ENCODE measurements around the gene NT5DC1. TPM values are rescaled to one million over a fixed set of nuclear protein-coding genes. Genes with fewer than 3 reads are reported as not detected.

The NT5DC1 gene
- total and polyA plus RNA-seq, 10 of the 15 experiments (the other 5 are each of a cell fraction or from before 2014, with no cell fraction given): 40.8 to 140 (median 66.8) TPM

GRCh38 chr6:116100419-116101301 is at the start of gene NT5DC1 (continued):
- TF ChIP-seq E4F1 (IDR thresholded peaks at IDR 0.05; ENCODE audit: borderline replicate concordance, partially characterized antibody) (peak; percentile 13), ZSCAN29 (IDR thresholded peaks at IDR 0.05) (no peak), RELA (IDR thresholded peaks at IDR 0.05; ENCODE audit: borderline replicate concordance, partially characterized antibody) (peak; percentile 74), ZNF592 (IDR thresholded peaks at IDR 0.05) (peak; percentile 19; the same call in 1 of the 2 replicates), SMARCA5 (IDR thresholded peaks at IDR 0.05) (peak; percentile 84; the same call in 1 of the 2 replicates), SMAD5 (IDR thresholded peaks at IDR 0.05; ENCODE audit: low read depth) (peak; percentile 61; the same call in 1 of the 2 replicates), NR2C1 (IDR thresholded peaks at IDR 0.05) (peak; percentile 70), KLF5 (IDR thresholded peaks at IDR 0.05; ENCODE audit: partially characterized antibody) (peak; percentile 62), POLR2AphosphoS2 (IDR thresholded peaks at IDR 0.05; ENCODE audit: low read depth, low read length) (peak; percentile 51; the same call in 1 of the 2 replicates), ZBED1 (IDR thresholded peaks at IDR 0.05; ENCODE audit: borderline replicate concordance) (no peak), TCF3 (IDR thresholded peaks at IDR 0.05; ENCODE audit: borderline replicate concordance, insufficient read depth, low read depth, low read length) (0 out of 2 replicates have a peak, but pooled peaks have one; percentile 21), PKNOX1 (IDR thresholded peaks at IDR 0.05) (peak; percentile 74), KAT2A (conservative IDR thresholded peaks at IDR 0.05; ENCODE audit: control insufficient read depth, low read depth, low read length) (no peak), YY1 (IDR thresholded peaks at IDR 0.05; ENCODE audit: low read depth, low read length) (peak; percentile 92), POU2F2 (IDR thresholded peaks at IDR 0.05; ENCODE audit: borderline replicate concordance, low read depth, low read length) (no peak), CTCF (IDR thresholded peaks at IDR 0.05 in 2 of 3, conservative IDR thresholded peaks at IDR 0.05 in 1 of 3; ENCODE audit: control insufficient read depth in 2 of 3, extremely low read depth in 1 of 3, insufficient read depth in 1 of 3, low read depth in 3 of 3, low read length in 3 of 3) (peak in 2 of 3 experiments; percentile 46 to 48; a peak in 5 of 6 replicates), BACH1 (IDR thresholded peaks at IDR 0.05; ENCODE audit: borderline replicate concordance) (peak; percentile 87; the same call in 1 of the 2 replicates), GATAD2B (conservative IDR thresholded peaks at IDR 0.05; ENCODE audit: low read depth) (peak; percentile 87), MTA3 (IDR thresholded peaks at IDR 0.05; ENCODE audit: borderline replicate concordance, low read length) (no peak), STAT1 (conservative IDR thresholded peaks at IDR 0.05) (peak; percentile 91)

All from GM12878 (cell line).